DOHH2 (cell line): Measurements from ENCODE around the gene ARRDC2.
A peak's percentile ranks its signal among the peaks of the same experiment; 100 is the strongest.
"Not testable (repeated sequence)": the region's sequence is repeated elsewhere in the genome, so short reads cannot be mapped to it uniquely, and the experiment has no call there.

Experiments
- H3F3A ChIP-seq: fragments of 200-600 bp; sonication (generic), shearing (Covaris generic); 2 replicates; pipeline ENCODE4 v1.6.0; 2016; ENCODE audit warnings: antibody characterized with exemption, mild to moderate bottlenecking; ENCODE audit not compliant: control insufficient read depth, insufficient read depth
- H3K27ac ChIP-seq: fragments of 200-600 bp; sonication (generic); 2 replicates; pipeline ENCODE4 v1.5.1; 2014; ENCODE audit warnings: low read depth, mild to moderate bottlenecking, low read length, moderate library complexity
- H3K27me3 ChIP-seq: fragments of 200-600 bp; sonication (generic); 2 replicates; pipeline ENCODE4 v1.6.1; 2014; ENCODE audit warnings: mild to moderate bottlenecking, low read length, mixed read lengths; ENCODE audit not compliant: control insufficient read depth
- H3K36me3 ChIP-seq: fragments of 200-600 bp; sonication (generic); 2 replicates; pipeline ENCODE4 v1.6.1; 2014; ENCODE audit warnings: mild to moderate bottlenecking, low read length, moderate library complexity, mixed read lengths; ENCODE audit not compliant: control insufficient read depth
- H3K4me1 ChIP-seq: fragments of 200-600 bp; sonication (generic); 2 replicates; pipeline ENCODE4 v1.6.1; 2014; ENCODE audit warnings: mild to moderate bottlenecking, low read length, mixed read lengths; ENCODE audit not compliant: control insufficient read depth
- H3K4me2 ChIP-seq: fragments of 200-600 bp; sonication (generic); 2 replicates; pipeline ENCODE4 v1.6.0; 2014; ENCODE audit warnings: mild to moderate bottlenecking, low read length, moderate library complexity
- H3K4me3 ChIP-seq: fragments of 200-600 bp; sonication (generic); 2 replicates; pipeline ENCODE4 v1.5.1; 2014; ENCODE audit warnings: mild to moderate bottlenecking, low read length, mixed read lengths
- H3K79me2 ChIP-seq: fragments of 200-600 bp; sonication (generic); 2 replicates; pipeline ENCODE4 v1.6.1; 2014; ENCODE audit warnings: mild to moderate bottlenecking, low read length, mixed read lengths; ENCODE audit not compliant: control insufficient read depth
- H3K9me2 ChIP-seq: fragments of 200-600 bp; sonication (generic); replicated peaks from 2 replicates; pipeline ENCODE4 v1.6.1; 2014; ENCODE audit warnings: mild to moderate bottlenecking, low read length, mixed read lengths; ENCODE audit not compliant: control insufficient read depth
- H3K9me3 ChIP-seq: fragments of 200-600 bp; sonication (generic); 2 replicates; pipeline ENCODE4 v1.6.1; 2014; ENCODE audit warnings: antibody characterized with exemption, low read length, mixed read lengths; ENCODE audit not compliant: control insufficient read depth, insufficient read depth
- H4K20me1 ChIP-seq: fragments of 200-600 bp; sonication (generic); 2 replicates; pipeline ENCODE4 v1.6.0; 2014; ENCODE audit warnings: low read depth, mild to moderate bottlenecking, antibody characterized with exemption, low read length, moderate library complexity; ENCODE audit not compliant: control insufficient read depth, insufficient read depth
- EZH2phosphoT487 ChIP-seq: fragments of 200-600 bp; sonication (generic); IDR thresholded peaks from 2 replicates; pipeline ENCODE4 v1.6.1; 2017; ENCODE audit warnings: borderline replicate concordance, mild to moderate bottlenecking, antibody characterized with exemption, low read length, moderate library complexity, mixed read lengths
- TF ChIP-seq, protein P1 (sequence below): fragments of 200-600 bp; sonication (generic); IDR thresholded peaks from one replicate; pipeline ENCODE4 v1.5.1; 2014; ENCODE audit warnings: antibody characterized with exemption, mild to moderate bottlenecking, low read depth, low read length; ENCODE audit not compliant: poor library complexity, severe bottlenecking

ARRDC2 gene

DNA sequence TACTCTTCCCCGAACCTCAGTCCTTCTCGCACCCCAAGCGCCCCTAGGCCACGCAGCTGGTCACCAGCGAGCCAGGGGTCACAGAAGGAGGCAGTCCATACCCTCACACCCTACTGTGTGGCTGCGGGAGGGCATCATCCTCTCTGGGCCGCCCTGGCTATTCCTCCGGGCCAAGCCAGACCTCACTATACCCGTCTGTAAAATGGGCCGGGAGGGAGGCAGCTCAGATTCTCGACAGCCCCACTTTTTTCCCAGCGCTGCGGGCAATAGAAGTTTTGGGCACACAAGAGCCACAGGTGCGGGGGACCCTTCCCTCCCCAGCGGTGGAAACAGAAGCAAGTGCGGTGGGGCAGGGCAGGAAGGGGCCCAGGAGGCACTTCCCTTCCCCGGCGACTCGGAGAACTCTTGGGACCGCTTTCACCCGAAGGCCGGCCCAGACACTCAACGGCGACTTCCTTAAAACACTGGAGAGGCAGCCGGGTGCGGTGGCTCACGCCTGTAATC, 5.6 kb upstream of the ARRDC2 start:
- Histone ChIP-seq H3K4me1 (peaks cover 39% of the 10 kb centered on the region), H3K9me3 (no peaks in the 10 kb centered on the region), H3K4me2 (peak overlapping the region; percentile 58), H3K27me3 (no peaks in the 10 kb centered on the region), H3K4me3 (peak overlapping the region; percentile 77), H4K20me1 (no peaks in the 10 kb centered on the region), H3F3A (peaks cover 2% of the 10 kb centered on the region; the same call in 1 of the 2 replicates), H3K27ac (peak overlapping the region; percentile 48), H3K9me2 (no peaks in the 10 kb centered on the region), H3K79me2 (peaks cover 29% of the 10 kb centered on the region), H3K36me3 (peaks cover 8% of the 10 kb centered on the region)
- no peak for TF ChIP-seq EZH2phosphoT487

DNA sequence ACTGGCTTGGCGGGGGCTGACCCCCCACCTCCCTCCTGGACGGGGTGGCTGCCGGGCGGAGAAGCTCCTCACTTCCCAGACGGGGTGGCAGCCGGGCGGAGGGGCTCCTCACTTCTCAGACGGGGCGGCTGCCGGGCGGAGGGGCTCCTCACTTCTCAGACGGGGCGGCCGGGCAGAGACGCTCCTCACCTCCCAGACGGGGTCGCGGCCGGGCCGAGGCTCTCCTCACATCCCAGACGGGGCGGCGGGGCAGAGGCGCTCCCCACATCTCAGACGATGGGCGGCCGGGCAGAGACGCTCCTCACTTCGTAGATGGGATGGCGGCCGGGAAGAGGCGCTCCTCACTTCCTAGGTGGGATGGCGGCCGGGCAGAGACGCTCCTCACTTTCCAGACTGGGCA, 2.2 kb upstream of the ARRDC2 start:
- not testable (repeated sequence) for H3K4me3 ChIP-seq, H3K9me2 ChIP-seq, H3K27me3 ChIP-seq, H3K9me3 ChIP-seq, H3K4me2 ChIP-seq, H4K20me1 ChIP-seq, H3F3A ChIP-seq, H3K27ac ChIP-seq
- Histone ChIP-seq H3K79me2 (peaks cover 47% of the 10 kb centered on the region), H3K36me3 (peaks cover 38% of the 10 kb centered on the region), H3K4me1 (peaks cover 31% of the 10 kb centered on the region)

DNA sequence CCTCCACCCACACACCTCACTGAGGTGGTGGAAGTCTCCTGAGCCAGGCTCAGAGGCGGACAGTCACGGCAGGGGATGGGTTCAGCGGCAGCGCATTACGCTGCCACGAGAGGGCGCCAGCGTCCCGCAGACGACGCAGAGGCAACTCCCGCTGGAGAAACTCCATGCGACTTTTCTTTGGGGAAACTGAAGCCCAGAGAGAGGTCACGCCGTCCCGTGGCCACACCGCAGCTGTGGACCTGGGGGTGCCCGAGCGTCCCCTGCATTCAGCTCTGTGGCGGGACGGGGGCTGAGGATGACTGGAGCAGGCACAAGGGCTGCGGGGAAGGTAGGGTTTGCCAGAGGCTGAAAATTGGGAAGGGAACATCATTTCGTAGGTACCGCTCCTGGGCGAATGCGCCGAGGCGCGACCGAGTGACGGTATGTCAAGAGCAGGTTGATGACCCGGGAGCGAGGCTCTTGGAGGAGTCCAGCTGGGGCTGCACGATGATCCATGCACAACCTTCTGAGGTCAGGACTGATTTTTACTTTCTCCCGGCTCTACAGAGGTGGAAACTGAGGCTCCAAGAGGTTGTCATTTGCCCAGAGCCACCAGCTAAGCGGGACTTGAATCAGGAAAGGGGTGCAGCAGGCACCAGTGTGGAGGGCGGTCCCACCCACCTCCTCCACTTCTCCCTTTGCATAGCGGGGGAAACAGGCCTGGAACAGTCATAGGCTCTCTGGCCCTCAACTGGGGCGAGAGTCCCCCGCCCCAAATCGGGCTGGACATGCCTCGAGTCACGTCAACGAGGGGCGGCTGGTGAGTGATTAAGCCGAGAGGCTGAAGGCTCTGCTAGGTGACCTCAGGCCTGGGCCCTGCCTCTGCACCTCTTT, 690 bp upstream of the ARRDC2 start:
- Histone ChIP-seq H3K4me2 (peak overlapping the region; percentile 75), H3K9me3 (no peaks in the 10 kb centered on the region), H4K20me1 (peaks cover 3% of the 10 kb centered on the region; the same call in 1 of the 2 replicates), H3K27me3 (no peaks in the 10 kb centered on the region), H3K4me1 (peaks cover 28% of the 10 kb centered on the region), H3K9me2 (no peaks in the 10 kb centered on the region), H3K79me2 (peaks cover 37% of the 10 kb centered on the region), H3K36me3 (peaks cover 48% of the 10 kb centered on the region), H3F3A (no peaks in the 10 kb centered on the region), H3K4me3 (peak overlapping the region; percentile 63), H3K27ac (peak overlapping the region; percentile 13; the same call in 1 of the 2 replicates)
- TF ChIP-seq EZH2phosphoT487, result no peak
- TF ChIP-seq, protein P1, sequence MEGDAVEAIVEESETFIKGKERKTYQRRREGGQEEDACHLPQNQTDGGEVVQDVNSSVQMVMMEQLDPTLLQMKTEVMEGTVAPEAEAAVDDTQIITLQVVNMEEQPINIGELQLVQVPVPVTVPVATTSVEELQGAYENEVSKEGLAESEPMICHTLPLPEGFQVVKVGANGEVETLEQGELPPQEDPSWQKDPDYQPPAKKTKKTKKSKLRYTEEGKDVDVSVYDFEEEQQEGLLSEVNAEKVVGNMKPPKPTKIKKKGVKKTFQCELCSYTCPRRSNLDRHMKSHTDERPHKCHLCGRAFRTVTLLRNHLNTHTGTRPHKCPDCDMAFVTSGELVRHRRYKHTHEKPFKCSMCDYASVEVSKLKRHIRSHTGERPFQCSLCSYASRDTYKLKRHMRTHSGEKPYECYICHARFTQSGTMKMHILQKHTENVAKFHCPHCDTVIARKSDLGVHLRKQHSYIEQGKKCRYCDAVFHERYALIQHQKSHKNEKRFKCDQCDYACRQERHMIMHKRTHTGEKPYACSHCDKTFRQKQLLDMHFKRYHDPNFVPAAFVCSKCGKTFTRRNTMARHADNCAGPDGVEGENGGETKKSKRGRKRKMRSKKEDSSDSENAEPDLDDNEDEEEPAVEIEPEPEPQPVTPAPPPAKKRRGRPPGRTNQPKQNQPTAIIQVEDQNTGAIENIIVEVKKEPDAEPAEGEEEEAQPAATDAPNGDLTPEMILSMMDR, result peak; percentile 98

DNA sequence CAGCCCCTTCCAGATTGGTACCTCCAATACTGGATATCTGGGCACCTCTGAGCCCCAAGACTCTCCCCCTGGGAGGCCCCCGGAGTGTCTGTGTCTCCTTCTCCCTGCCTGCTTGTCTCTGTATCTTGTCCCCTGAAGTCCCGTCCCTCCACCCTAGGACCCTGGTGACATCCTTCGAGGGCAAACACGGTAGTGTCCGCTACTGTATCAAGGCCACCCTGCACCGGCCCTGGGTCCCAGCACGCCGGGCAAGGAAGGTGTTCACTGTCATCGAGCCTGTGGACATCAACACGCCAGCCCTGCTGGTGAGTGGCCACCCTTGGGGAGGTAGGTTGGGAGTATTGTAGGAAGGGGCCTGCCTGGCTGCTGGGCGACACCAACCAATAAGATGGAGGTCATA, 844 bp downstream of the ARRDC2 start:
- Histone ChIP-seq H3K9me2 (no peaks in the 10 kb centered on the region), H3K36me3 (peaks cover 58% of the 10 kb centered on the region), H3K4me2 (no peak overlapping the region), H3F3A (no peaks in the 10 kb centered on the region), H3K4me1 (peaks cover 19% of the 10 kb centered on the region), H3K79me2 (peaks cover 24% of the 10 kb centered on the region), H3K4me3 (no peak overlapping the region), H3K27me3 (no peaks in the 10 kb centered on the region), H4K20me1 (peaks cover 3% of the 10 kb centered on the region; the same call in 1 of the 2 replicates), H3K27ac (no peak overlapping the region), H3K9me3 (no peaks in the 10 kb centered on the region)
- TF ChIP-seq EZH2phosphoT487, result no peak
- TF ChIP-seq, protein P1, result no peak
